ENCODE data around the gene CYP17A1. TPM values are rescaled to one million over a fixed set of nuclear protein-coding genes. Genes with fewer than 3 reads are reported as not detected.
"Not testable (repeated sequence)": the region's sequence is repeated elsewhere in the genome, so short reads cannot be mapped to it uniquely, and the experiment has no call there.

Gene CYP17A1
- total RNA-seq, 1 donor from 2014 or later = not detected

- Histone ChIP-seq H3K9me3 (ENCODE audit: control insufficient read depth in 3 of 3, low read length in 3 of 3) (no peaks in the 10 kb centered on the region), H3K27ac (ENCODE audit: low read depth, low read length) (no peak overlapping the region), H3K4me3 (ENCODE audit: low read length in 3 of 3) (no peak overlapping the region), H3K36me3 (ENCODE audit: control insufficient read depth in 3 of 3, insufficient read depth in 3 of 3, low read length in 3 of 3) (peaks cover 20 to 23% (median 22%) of the 10 kb centered on the region in 3 donors), H3K4me1 (ENCODE audit: control insufficient read depth in 3 of 3, insufficient read depth in 3 of 3, low read length in 3 of 3) (no peaks in the 10 kb centered on the region), H3K9ac (ENCODE audit: low read depth in 1 of 3, low read length in 3 of 3) (no peak overlapping the region), H3K27me3 (ENCODE audit: control insufficient read depth in 3 of 3, insufficient read depth in 3 of 3, low read length in 3 of 3) (peaks cover 0 to under 1% (median 0%) of the 10 kb centered on the region in 3 donors)
Observed at GRCh38 chr10:102863660-102864059, 26.4 kb upstream of the CYP17A1 start.

GRCh38 chr10:102859911-102860310 is 22.7 kb upstream of the CYP17A1 start:
- H3K9ac ChIP-seq (ENCODE audit: low read depth in 1 of 3, low read length in 3 of 3) = no peak overlapping the region
- no peak overlapping the region for H3K27ac ChIP-seq (ENCODE audit: low read depth, low read length)
- no peaks in the 10 kb centered on the region for H3K9me3 ChIP-seq (ENCODE audit: control insufficient read depth in 3 of 3, low read length in 3 of 3)
- H3K4me3 ChIP-seq (ENCODE audit: low read length in 3 of 3) = no peak overlapping the region
- peaks cover 4 to 7% (median 6%) of the 10 kb centered on the region in 3 donors for H3K4me1 ChIP-seq (ENCODE audit: control insufficient read depth in 3 of 3, insufficient read depth in 3 of 3, low read length in 3 of 3)
- H3K36me3 ChIP-seq (ENCODE audit: control insufficient read depth in 3 of 3, insufficient read depth in 3 of 3, low read length in 3 of 3) = peaks cover 20 to 23% (median 22%) of the 10 kb centered on the region in 3 donors
- H3K27me3 ChIP-seq (ENCODE audit: control insufficient read depth in 3 of 3, insufficient read depth in 3 of 3, low read length in 3 of 3) = no peaks in the 10 kb centered on the region

- Histone ChIP-seq H3K27ac (ENCODE audit: low read depth, low read length) (no peak overlapping the region), H3K9ac (ENCODE audit: low read depth in 1 of 3, low read length in 3 of 3) (no peak overlapping the region), H3K4me3 (ENCODE audit: low read length in 3 of 3) (no peak overlapping the region), H3K27me3 (ENCODE audit: control insufficient read depth in 3 of 3, insufficient read depth in 3 of 3, low read length in 3 of 3) (no peaks in the 10 kb centered on the region), H3K9me3 (ENCODE audit: control insufficient read depth in 3 of 3, low read length in 3 of 3) (no peaks in the 10 kb centered on the region), H3K36me3 (ENCODE audit: control insufficient read depth in 3 of 3, insufficient read depth in 3 of 3, low read length in 3 of 3) (peaks cover 7 to 10% (median 8%) of the 10 kb centered on the region in 3 donors), H3K4me1 (ENCODE audit: control insufficient read depth in 3 of 3, insufficient read depth in 3 of 3, low read length in 3 of 3) (peaks cover 7 to 15% (median 8%) of the 10 kb centered on the region in 3 donors)
Observed at GRCh38 chr10:102856758-102857424, 19.7 kb upstream of the CYP17A1 start.

GRCh38 chr10:102855731-102856436 is 18.7 kb upstream of the CYP17A1 start:
- not testable (repeated sequence) for H3K27me3 ChIP-seq (ENCODE audit: control insufficient read depth in 3 of 3, insufficient read depth in 3 of 3, low read length in 3 of 3); H3K4me3 ChIP-seq (ENCODE audit: low read length in 3 of 3); H3K36me3 ChIP-seq (ENCODE audit: control insufficient read depth in 3 of 3, insufficient read depth in 3 of 3, low read length in 3 of 3); H3K9ac ChIP-seq (ENCODE audit: low read depth in 1 of 3, low read length in 3 of 3); H3K9me3 ChIP-seq (ENCODE audit: control insufficient read depth in 3 of 3, low read length in 3 of 3)
- H3K27ac ChIP-seq (ENCODE audit: low read depth, low read length) = peak overlapping the region; percentile 36
- H3K4me1 ChIP-seq (ENCODE audit: control insufficient read depth in 3 of 3, insufficient read depth in 3 of 3, low read length in 3 of 3) = peaks cover 7 to 15% (median 8%) of the 10 kb centered on the region in 3 donors

GRCh38 chr10:102853237-102853636 is 16.0 kb upstream of the CYP17A1 start:
- H3K4me1 ChIP-seq (ENCODE audit: control insufficient read depth in 3 of 3, insufficient read depth in 3 of 3, low read length in 3 of 3) = peaks cover 7 to 15% (median 8%) of the 10 kb centered on the region in 3 donors
- not testable (repeated sequence) for H3K9me3 ChIP-seq (ENCODE audit: control insufficient read depth in 3 of 3, low read length in 3 of 3); H3K4me3 ChIP-seq (ENCODE audit: low read length in 3 of 3); H3K27me3 ChIP-seq (ENCODE audit: control insufficient read depth in 3 of 3, insufficient read depth in 3 of 3, low read length in 3 of 3); H3K36me3 ChIP-seq (ENCODE audit: control insufficient read depth in 3 of 3, insufficient read depth in 3 of 3, low read length in 3 of 3); H3K9ac ChIP-seq (ENCODE audit: low read depth in 1 of 3, low read length in 3 of 3); H3K27ac ChIP-seq (ENCODE audit: low read depth, low read length)

GRCh38 chr10:102850025-102850518 is 12.9 kb upstream of the CYP17A1 start:
- Histone ChIP-seq H3K36me3 (ENCODE audit: control insufficient read depth in 3 of 3, insufficient read depth in 3 of 3, low read length in 3 of 3) (no peaks in the 10 kb centered on the region), H3K27ac (ENCODE audit: low read depth, low read length) (no peak overlapping the region), H3K4me1 (ENCODE audit: control insufficient read depth in 3 of 3, insufficient read depth in 3 of 3, low read length in 3 of 3) (peaks cover 3 to 7% (median 3%) of the 10 kb centered on the region in 3 donors), H3K27me3 (ENCODE audit: control insufficient read depth in 3 of 3, insufficient read depth in 3 of 3, low read length in 3 of 3) (peaks cover 0 to 3% (median 3%) of the 10 kb centered on the region in 3 donors), H3K9me3 (ENCODE audit: control insufficient read depth in 3 of 3, low read length in 3 of 3) (no peaks in the 10 kb centered on the region), H3K4me3 (ENCODE audit: low read length in 3 of 3) (no peak overlapping the region), H3K9ac (ENCODE audit: low read depth in 1 of 3, low read length in 3 of 3) (no peak overlapping the region)

GRCh38 chr10:102845352-102845902 is 8.2 kb upstream of the CYP17A1 start:
- no peak overlapping the region for H3K9ac ChIP-seq (ENCODE audit: low read depth in 1 of 3, low read length in 3 of 3)
- no peaks in the 10 kb centered on the region for H3K4me1 ChIP-seq (ENCODE audit: control insufficient read depth in 3 of 3, insufficient read depth in 3 of 3, low read length in 3 of 3)
- no peak overlapping the region for H3K4me3 ChIP-seq (ENCODE audit: low read length in 3 of 3)
- peaks cover 7 to 24% (median 21%) of the 10 kb centered on the region in 3 donors for H3K27me3 ChIP-seq (ENCODE audit: control insufficient read depth in 3 of 3, insufficient read depth in 3 of 3, low read length in 3 of 3)
- no peaks in the 10 kb centered on the region for H3K9me3 ChIP-seq (ENCODE audit: control insufficient read depth in 3 of 3, low read length in 3 of 3)
- no peaks in the 10 kb centered on the region for H3K36me3 ChIP-seq (ENCODE audit: control insufficient read depth in 3 of 3, insufficient read depth in 3 of 3, low read length in 3 of 3)
- H3K27ac ChIP-seq (ENCODE audit: low read depth, low read length) = no peak overlapping the region

- not testable (repeated sequence) for H3K9me3 ChIP-seq (ENCODE audit: control insufficient read depth in 3 of 3, low read length in 3 of 3); H3K9ac ChIP-seq (ENCODE audit: low read depth in 1 of 3, low read length in 3 of 3); H3K27ac ChIP-seq (ENCODE audit: low read depth, low read length); H3K36me3 ChIP-seq (ENCODE audit: control insufficient read depth in 3 of 3, insufficient read depth in 3 of 3, low read length in 3 of 3); H3K4me3 ChIP-seq (ENCODE audit: low read length in 3 of 3); H3K4me1 ChIP-seq (ENCODE audit: control insufficient read depth in 3 of 3, insufficient read depth in 3 of 3, low read length in 3 of 3)
- peaks cover 7 to 24% (median 24%) of the 10 kb centered on the region in 3 donors for H3K27me3 ChIP-seq (ENCODE audit: control insufficient read depth in 3 of 3, insufficient read depth in 3 of 3, low read length in 3 of 3)
Observed at GRCh38 chr10:102844190-102844776, 7.1 kb upstream of the CYP17A1 start.

GRCh38 chr10:102843139-102843538 is 5.9 kb upstream of the CYP17A1 start:
- not testable (repeated sequence) for H3K9me3 ChIP-seq (ENCODE audit: control insufficient read depth in 3 of 3, low read length in 3 of 3); H3K27ac ChIP-seq (ENCODE audit: low read depth, low read length); H3K4me3 ChIP-seq (ENCODE audit: low read length in 3 of 3); H3K4me1 ChIP-seq (ENCODE audit: control insufficient read depth in 3 of 3, insufficient read depth in 3 of 3, low read length in 3 of 3); H3K36me3 ChIP-seq (ENCODE audit: control insufficient read depth in 3 of 3, insufficient read depth in 3 of 3, low read length in 3 of 3); H3K9ac ChIP-seq (ENCODE audit: low read depth in 1 of 3, low read length in 3 of 3)
- H3K27me3 ChIP-seq (ENCODE audit: control insufficient read depth in 3 of 3, insufficient read depth in 3 of 3, low read length in 3 of 3) = peaks cover 7 to 24% (median 24%) of the 10 kb centered on the region in 3 donors

Measured in skeletal muscle tissue (tissue), 4 donors.